ENCODE measurements around the gene TBC1D30. TPM values are rescaled to one million over a fixed set of nuclear protein-coding genes. Genes with fewer than 3 reads are reported as not detected.

Gene TBC1D30
- total RNA-seq, 2 donors from 2014 or later = 1.7 to 1.9 TPM

DNA sequence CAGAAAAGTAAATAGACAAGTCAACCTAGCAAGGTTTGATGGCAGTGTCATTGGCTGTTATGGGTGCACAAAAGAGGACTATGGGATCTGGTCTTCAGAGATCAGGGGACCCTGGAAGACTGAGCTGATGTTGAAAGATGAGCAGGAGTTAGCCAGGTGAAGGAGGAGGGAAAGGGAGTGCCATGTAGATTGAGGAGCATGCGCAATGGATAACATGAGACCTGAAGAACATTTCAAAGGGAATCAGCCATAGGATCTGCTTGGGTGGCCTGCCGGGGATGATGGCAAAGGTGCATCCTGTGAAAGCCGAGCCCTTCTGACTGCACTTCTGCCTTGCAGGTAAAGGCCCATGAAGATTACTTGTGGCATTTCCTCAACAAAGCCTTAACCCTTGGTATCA is 90.8 kb downstream of the TBC1D30 start:
- Mint-ChIP-seq H3K27me3 (ENCODE audit: insufficient read depth) (peaks cover 1% of the 10 kb centered on the region), H3K4me1 (no peaks in the 10 kb centered on the region), H3K4me3 (no peak overlapping the region), H3K9me3 (no peaks in the 10 kb centered on the region), H3K27ac (no peak overlapping the region), H3K36me3 (ENCODE audit: low read depth) (no peaks in the 10 kb centered on the region)
- peaks cover 4% of the 10 kb centered on the region for H3K4me1 ChIP-seq (ENCODE audit: control insufficient read depth, insufficient read depth, low read length)
- no peaks in the 10 kb centered on the region for H3K27me3 ChIP-seq (ENCODE audit: control insufficient read depth, insufficient read depth, low read length, poor library complexity, severe bottlenecking)
- H3K9me3 ChIP-seq (ENCODE audit: control insufficient read depth, low read length) = no peaks in the 10 kb centered on the region
- no peak overlapping the region for H3K27ac ChIP-seq (ENCODE audit: low read depth, low read length)
- no peak for TF ChIP-seq CTCF (conservative IDR thresholded peaks at IDR 0.05)
- no peaks in the 10 kb centered on the region for H3K36me3 ChIP-seq (ENCODE audit: control insufficient read depth, insufficient read depth, low read length)
- H3K9ac ChIP-seq (ENCODE audit: extremely low read depth, low read length, poor library complexity, severe bottlenecking) = no peak overlapping the region
- no peak for DNase-seq
- H3K4me3 ChIP-seq (ENCODE audit: low read length) = no peak overlapping the region
- WGBS, 2 experiments (ENCODE audit: insufficient coverage in 1 of 2, insufficient read length in 1 of 2) = 77 to 81% methylated on average over 3 of the region's 3 CpGs

- Histone ChIP-seq H3K4me3 (ENCODE audit: low read length) (no peak overlapping the region), H3K27ac (ENCODE audit: low read depth, low read length) (no peak overlapping the region), H3K9me3 (ENCODE audit: control insufficient read depth, low read length) (no peaks in the 10 kb centered on the region), H3K4me1 (ENCODE audit: control insufficient read depth, insufficient read depth, low read length) (peaks cover 4% of the 10 kb centered on the region), H3K36me3 (ENCODE audit: control insufficient read depth, insufficient read depth, low read length) (no peaks in the 10 kb centered on the region), H3K9ac (ENCODE audit: extremely low read depth, low read length, poor library complexity, severe bottlenecking) (no peak overlapping the region), H3K27me3 (ENCODE audit: control insufficient read depth, insufficient read depth, low read length, poor library complexity, severe bottlenecking) (no peaks in the 10 kb centered on the region)
- peaks cover 3% of the 10 kb centered on the region for H3K27me3 Mint-ChIP-seq (ENCODE audit: insufficient read depth)
- no peak for DNase-seq
- no peaks in the 10 kb centered on the region for H3K9me3 Mint-ChIP-seq
- WGBS, 2 experiments (ENCODE audit: insufficient coverage in 1 of 2, insufficient read length in 1 of 2) = no CpG with 5 or more reads among the region's 1 CpG
- H3K27ac Mint-ChIP-seq = no peak overlapping the region
- no peak for TF ChIP-seq CTCF (conservative IDR thresholded peaks at IDR 0.05)
- no peak overlapping the region for H3K4me3 Mint-ChIP-seq
- no peaks in the 10 kb centered on the region for H3K4me1 Mint-ChIP-seq
- H3K36me3 Mint-ChIP-seq (ENCODE audit: low read depth) = no peaks in the 10 kb centered on the region
Observed at GRCh38 chr12:64916411-64917261, 92.2 kb downstream of the TBC1D30 start.

GRCh38 chr12:64918344-64918743 is 93.9 kb downstream of the TBC1D30 start:
- H3K36me3 Mint-ChIP-seq (ENCODE audit: low read depth) = no peaks in the 10 kb centered on the region
- DNase-seq = no peak
- WGBS, 2 experiments (ENCODE audit: insufficient coverage in 1 of 2, insufficient read length in 1 of 2) = 100% methylated on average over 1 to 2 of the region's 2 CpGs
- H3K4me1 Mint-ChIP-seq = peaks cover 2% of the 10 kb centered on the region
- H3K9me3 Mint-ChIP-seq = no peaks in the 10 kb centered on the region
- Histone ChIP-seq H3K27me3 (ENCODE audit: control insufficient read depth, insufficient read depth, low read length, poor library complexity, severe bottlenecking) (no peaks in the 10 kb centered on the region), H3K36me3 (ENCODE audit: control insufficient read depth, insufficient read depth, low read length) (no peaks in the 10 kb centered on the region), H3K4me3 (ENCODE audit: low read length) (no peak overlapping the region), H3K9me3 (ENCODE audit: control insufficient read depth, low read length) (no peaks in the 10 kb centered on the region), H3K9ac (ENCODE audit: extremely low read depth, low read length, poor library complexity, severe bottlenecking) (no peak overlapping the region), H3K27ac (ENCODE audit: low read depth, low read length) (no peak overlapping the region), H3K4me1 (ENCODE audit: control insufficient read depth, insufficient read depth, low read length) (peaks cover 4% of the 10 kb centered on the region)
- H3K27me3 Mint-ChIP-seq (ENCODE audit: insufficient read depth) = peaks cover 3% of the 10 kb centered on the region
- no peak for TF ChIP-seq CTCF (conservative IDR thresholded peaks at IDR 0.05)
- H3K27ac Mint-ChIP-seq = no peak overlapping the region
- H3K4me3 Mint-ChIP-seq = no peak overlapping the region

Measured in endodermal cell (in vitro differentiated cells).